ENCODE measurements around the gene NELFB.

DNA sequence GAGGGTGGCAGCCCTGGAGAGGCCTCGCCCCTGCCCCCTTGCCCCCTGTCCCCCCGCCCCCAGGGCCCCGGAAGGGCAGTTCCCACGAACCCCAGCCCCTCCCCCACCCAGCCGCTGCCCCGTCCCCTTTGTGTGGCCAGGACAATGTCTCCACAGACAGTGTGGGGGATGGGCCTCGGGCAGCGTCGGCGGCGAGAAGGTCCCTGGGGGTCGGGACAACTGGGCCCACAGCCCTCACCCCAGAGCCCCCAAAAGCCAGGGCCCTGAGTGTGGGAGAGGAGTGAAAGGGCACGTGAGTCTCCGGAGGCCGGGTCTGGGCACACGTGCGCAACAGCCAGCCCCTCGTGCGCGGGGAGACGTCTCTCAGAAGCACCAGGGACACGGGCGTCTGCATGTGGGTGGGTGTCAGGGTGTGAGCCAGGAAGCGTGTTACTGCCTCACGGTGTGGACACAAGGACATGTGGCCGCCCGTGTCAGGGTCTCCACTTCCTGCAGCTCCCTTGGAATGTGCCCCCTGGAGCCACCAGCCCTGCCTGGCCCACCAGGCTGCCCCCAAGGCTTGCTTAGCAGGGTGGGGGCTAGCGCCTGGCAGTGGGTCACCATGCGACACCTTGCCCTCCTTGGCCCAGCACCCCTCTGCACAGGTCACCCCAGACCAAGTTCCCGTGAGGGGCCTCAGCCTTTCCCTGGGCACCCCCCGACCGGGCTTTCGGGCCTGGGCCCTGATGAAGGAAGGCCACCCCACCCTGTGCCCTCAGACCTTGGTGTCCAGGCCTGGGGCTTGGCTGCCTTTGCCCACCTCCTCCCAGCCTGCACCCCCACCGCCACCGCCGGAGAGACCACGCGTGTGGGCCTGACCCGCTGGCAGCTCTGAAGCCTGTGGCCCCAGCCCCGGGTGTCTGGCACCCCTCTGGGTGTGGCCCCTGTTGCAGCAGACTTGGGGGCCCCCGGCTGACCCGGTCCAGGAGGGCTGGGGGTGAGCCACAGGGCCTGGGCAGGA, 59.7 kb downstream of the NELFB start:
- TF ChIP-seq, protein P1, sequence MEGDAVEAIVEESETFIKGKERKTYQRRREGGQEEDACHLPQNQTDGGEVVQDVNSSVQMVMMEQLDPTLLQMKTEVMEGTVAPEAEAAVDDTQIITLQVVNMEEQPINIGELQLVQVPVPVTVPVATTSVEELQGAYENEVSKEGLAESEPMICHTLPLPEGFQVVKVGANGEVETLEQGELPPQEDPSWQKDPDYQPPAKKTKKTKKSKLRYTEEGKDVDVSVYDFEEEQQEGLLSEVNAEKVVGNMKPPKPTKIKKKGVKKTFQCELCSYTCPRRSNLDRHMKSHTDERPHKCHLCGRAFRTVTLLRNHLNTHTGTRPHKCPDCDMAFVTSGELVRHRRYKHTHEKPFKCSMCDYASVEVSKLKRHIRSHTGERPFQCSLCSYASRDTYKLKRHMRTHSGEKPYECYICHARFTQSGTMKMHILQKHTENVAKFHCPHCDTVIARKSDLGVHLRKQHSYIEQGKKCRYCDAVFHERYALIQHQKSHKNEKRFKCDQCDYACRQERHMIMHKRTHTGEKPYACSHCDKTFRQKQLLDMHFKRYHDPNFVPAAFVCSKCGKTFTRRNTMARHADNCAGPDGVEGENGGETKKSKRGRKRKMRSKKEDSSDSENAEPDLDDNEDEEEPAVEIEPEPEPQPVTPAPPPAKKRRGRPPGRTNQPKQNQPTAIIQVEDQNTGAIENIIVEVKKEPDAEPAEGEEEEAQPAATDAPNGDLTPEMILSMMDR (IDR thresholded peaks at IDR 0.05; ENCODE audit: low read depth, low read length) = no peak
- no peak for TF ChIP-seq POLR2A (IDR thresholded peaks at IDR 0.05; ENCODE audit: extremely low read depth, insufficient read length)
